ENCODE data around the gene TP53TG5. TPM values are rescaled to one million over a fixed set of nuclear protein-coding genes. Genes with fewer than 3 reads are reported as not detected.

Gene TP53TG5
- total RNA-seq, 4 donors from 2014 or later, result not detected

GRCh38 chr20:45358282-45359068 is 19.6 kb downstream of the TP53TG5 start:
- Histone ChIP-seq H3K27ac (peak overlapping the region; percentile 37 to 82 (median 81)), H3K27me3 (no peaks in the 10 kb centered on the region), H3K36me3 (no peaks in the 10 kb centered on the region), H3K4me1 (peaks cover 18 to 40% of the 10 kb centered on the region in 2 donors), H3K9me3 (no peaks in the 10 kb centered on the region), H3K4me3 (replicated peaks in 1 of 3) (no peak overlapping the region)
- TF ChIP-seq CTCF (IDR thresholded peaks at IDR 0.05), result peak in 1 of 6 experiments; percentile 18
- TF ChIP-seq POLR2A (IDR thresholded peaks at IDR 0.05), result peak in 1 of 2 donors; percentile 56
- 25 to 35% methylated on average over 10 of the region's 10 CpGs for WGBS, 2 donors
- intact Hi-C loops (cut with DNase I), result no loop called here
- peak; percentile 94 to 95 for DNase-seq

GRCh38 chr20:45355209-45356084 is 22.7 kb downstream of the TP53TG5 start:
- H3K4me1 ChIP-seq, result peaks cover 13 to 33% of the 10 kb centered on the region in 2 donors
- no peaks in the 10 kb centered on the region for H3K27me3 ChIP-seq
- no peak for TF ChIP-seq CTCF (IDR thresholded peaks at IDR 0.05)
- TF ChIP-seq POLR2A (IDR thresholded peaks at IDR 0.05), result no peak
- intact Hi-C loops (cut with DNase I), result no loop called here
- H3K9me3 ChIP-seq, result no peaks in the 10 kb centered on the region
- no peaks in the 10 kb centered on the region for H3K36me3 ChIP-seq
- DNase-seq, result no peak
- WGBS, 2 donors, result 43 to 79% methylated on average over 5 of the region's 5 CpGs
- no peak overlapping the region for H3K27ac ChIP-seq
- no peak overlapping the region for H3K4me3 ChIP-seq (replicated peaks in 1 of 3)

- intact Hi-C loops (cut with DNase I), result no loop called here
- Histone ChIP-seq H3K4me3 (replicated peaks in 1 of 3) (no peak overlapping the region), H3K27me3 (no peaks in the 10 kb centered on the region), H3K36me3 (no peaks in the 10 kb centered on the region), H3K27ac (no peak overlapping the region), H3K9me3 (no peaks in the 10 kb centered on the region), H3K4me1 (peaks cover 13 to 28% of the 10 kb centered on the region in 2 donors)
- no peak for DNase-seq
- TF ChIP-seq CTCF (IDR thresholded peaks at IDR 0.05) (no peak), POLR2A (IDR thresholded peaks at IDR 0.05) (no peak)
- WGBS, 2 donors, result 78 to 79% methylated on average over 9 of the region's 9 CpGs
Measured at GRCh38 chr20:45354423-45355208, 23.5 kb downstream of the TP53TG5 start.

- TF ChIP-seq CTCF (IDR thresholded peaks at IDR 0.05) (no peak), POLR2A (IDR thresholded peaks at IDR 0.05) (no peak)
- H3K27me3 ChIP-seq, result no peaks in the 10 kb centered on the region
- no peaks in the 10 kb centered on the region for H3K36me3 ChIP-seq
- WGBS, 2 donors, result 68 to 89% methylated on average over 1 of the region's 1 CpG
- H3K4me3 ChIP-seq (replicated peaks in 1 of 3), result no peak overlapping the region
- no peaks in the 10 kb centered on the region for H3K9me3 ChIP-seq
- DNase-seq, result no peak
- no peak overlapping the region for H3K27ac ChIP-seq
- intact Hi-C loops (cut with DNase I), result no loop called here
- H3K4me1 ChIP-seq, result peaks cover 12 to 23% of the 10 kb centered on the region in 2 donors
Measured at GRCh38 chr20:45353746-45354145, 24.4 kb downstream of the TP53TG5 start.
